ENCODE measurements around the gene CDC42BPB. TPM values are rescaled to one million over a fixed set of nuclear protein-coding genes. Genes with fewer than 3 reads are reported as not detected.
A peak's percentile ranks its signal among the peaks of the same experiment; 100 is the strongest.

The CDC42BPB gene
- total and polyA plus RNA-seq, 12 donors = 29.6 to 83.6 (median 69.3) TPM

GRCh38 chr14:102900631-102901571 lies 156.4 kb downstream of the CDC42BPB start:
- TF ChIP-seq CTCF (IDR thresholded peaks at IDR 0.05) = no peak
- DNase-seq = no peak
- 57 to 75% methylated on average over 39 of the region's 39 CpGs for WGBS, 2 donors
- H3K27ac ChIP-seq = peak overlapping the region in 2 of 10 donors; percentile 15 to 27
- H3K9me3 ChIP-seq = no peaks in the 10 kb centered on the region
- H3K4me3 ChIP-seq = peak overlapping the region in 5 of 10 donors; percentile 5 to 28 (median 20)
- H3K4me1 ChIP-seq = peaks cover 0 to 12% (median 0%) of the 10 kb centered on the region in 9 donors
- ATAC-seq = peak in 6 of 8 donors; percentile 29 to 75 (median 60)
- no peaks in the 10 kb centered on the region for H3K27me3 ChIP-seq
- intact Hi-C loops (cut with DNase I) = no loop called here
- peaks cover 0 to 91% (median 4%) of the 10 kb centered on the region in 9 donors for H3K36me3 ChIP-seq

GRCh38 chr14:102899516-102899900 lies 157.8 kb downstream of the CDC42BPB start:
- peaks cover 0 to 92% (median 4%) of the 10 kb centered on the region in 9 donors for H3K36me3 ChIP-seq
- H3K4me1 ChIP-seq = peaks cover 0 to 12% (median 0%) of the 10 kb centered on the region in 9 donors
- intact Hi-C loops (cut with DNase I) = loop anchor here in 1 of 10 donors (5.0 kb wide), 1 partner anchor 1718 kb away; no protein-coding TSS in a partner anchor
- H3K4me3 ChIP-seq = no peak overlapping the region
- TF ChIP-seq CTCF (IDR thresholded peaks at IDR 0.05) = no peak
- no peaks in the 10 kb centered on the region for H3K27me3 ChIP-seq
- no peak for ATAC-seq
- DNase-seq = no peak
- no peaks in the 10 kb centered on the region for H3K9me3 ChIP-seq
- no peak overlapping the region for H3K27ac ChIP-seq
- 96 to 97% methylated on average over 8 of the region's 8 CpGs for WGBS, 2 donors

DNA sequence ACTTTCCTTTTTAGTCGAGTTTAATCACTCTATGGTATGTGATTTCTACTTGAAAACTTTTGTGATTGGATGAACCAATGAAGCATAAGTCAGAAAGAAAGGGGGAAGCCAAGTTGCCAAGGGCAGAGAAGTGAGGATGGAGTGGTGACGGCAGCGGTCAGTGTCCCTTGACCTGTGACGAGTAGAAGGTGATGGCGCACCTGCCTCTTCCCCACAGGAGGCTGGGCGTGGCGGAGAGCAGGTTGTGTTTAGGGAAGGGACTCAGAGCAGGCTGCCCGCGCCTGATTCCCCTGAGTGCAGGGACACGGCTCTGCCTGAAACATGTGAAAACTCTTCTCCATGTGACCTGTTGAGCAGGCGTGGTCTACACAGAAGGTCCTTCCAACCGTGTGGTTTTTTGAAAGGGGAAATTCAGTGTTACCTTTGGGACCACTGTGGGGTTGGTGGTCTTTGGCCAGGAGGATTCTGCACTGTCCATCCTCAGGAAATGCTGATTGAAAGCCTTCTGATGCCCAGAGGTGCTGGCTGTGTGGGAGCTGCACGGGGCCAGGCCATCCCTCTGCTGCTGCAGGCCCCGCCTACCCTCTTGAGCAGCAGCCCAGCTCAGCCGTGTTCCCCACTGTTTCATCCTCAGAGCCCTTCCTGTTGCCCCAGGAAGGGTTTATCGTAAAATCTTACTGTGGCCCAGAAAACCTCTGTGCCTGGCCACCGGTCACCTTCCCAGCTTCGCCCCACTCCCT lies 158.4 kb downstream of the CDC42BPB start:
- no peak for ATAC-seq
- Histone ChIP-seq H3K4me3 (no peak overlapping the region), H3K9me3 (no peaks in the 10 kb centered on the region), H3K27me3 (no peaks in the 10 kb centered on the region), H3K4me1 (peaks cover 0 to 12% (median 0%) of the 10 kb centered on the region in 9 donors), H3K36me3 (peaks cover 0 to 94% (median 4%) of the 10 kb centered on the region in 9 donors), H3K27ac (no peak overlapping the region)
- 91 to 92% methylated on average over 18 of the region's 18 CpGs for WGBS, 2 donors
- DNase-seq = no peak
- intact Hi-C loops (cut with DNase I) = loop anchor here in 1 of 10 donors (5.0 kb wide), 1 partner anchor 1718 kb away; no protein-coding TSS in a partner anchor
- TF ChIP-seq CTCF (IDR thresholded peaks at IDR 0.05) = no peak

- ATAC-seq (no peak), DNase-seq (no peak)
- Histone ChIP-seq H3K4me1 (peaks cover 0 to 19% (median 0%) of the 10 kb centered on the region in 9 donors), H3K36me3 (peaks cover 0 to 94% (median 0%) of the 10 kb centered on the region in 9 donors), H3K27me3 (no peaks in the 10 kb centered on the region), H3K4me3 (no peak overlapping the region), H3K27ac (no peak overlapping the region), H3K9me3 (no peaks in the 10 kb centered on the region)
- TF ChIP-seq CTCF (IDR thresholded peaks at IDR 0.05) = no peak
- intact Hi-C loops (cut with DNase I) = loop anchor here in 1 of 10 donors (5.0 kb wide), 1 partner anchor 1719 kb away; no protein-coding TSS in a partner anchor
- 77 to 98% methylated on average over 6 of the region's 6 CpGs for WGBS, 2 donors
Measured at GRCh38 chr14:102898298-102898697, 159.1 kb downstream of the CDC42BPB start.
